ENCODE measurements around the gene USP7. TPM values are rescaled to one million over a fixed set of nuclear protein-coding genes. Genes with fewer than 3 reads are reported as not detected.

Gene USP7
- total RNA-seq, 2 experiments from 2014 or later, result 259 to 268 TPM

DNA sequence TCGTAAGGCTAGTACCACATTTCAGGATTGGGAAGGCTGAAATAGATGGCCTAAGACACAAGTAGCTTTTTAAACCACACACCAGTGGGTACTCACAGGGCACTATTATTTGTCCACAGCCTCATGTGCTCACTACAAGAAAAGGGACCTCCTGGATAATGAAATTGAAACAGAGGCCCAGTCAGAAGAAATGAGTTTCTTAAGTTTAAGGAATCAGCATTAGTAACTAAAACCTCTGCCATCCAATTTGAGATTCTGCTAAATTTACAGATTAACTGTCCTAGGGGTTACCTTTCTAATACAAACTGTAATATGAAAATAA lies 3.0 kb downstream of the USP7 start:
- Mint-ChIP-seq H3K27ac (peak overlapping the region; percentile 94), H3K36me3 (ENCODE audit: low read depth) (peaks cover 11% of the 10 kb centered on the region), H3K4me1 (ENCODE audit: low read depth) (peaks cover 76% of the 10 kb centered on the region), H3K27me3 (no peaks in the 10 kb centered on the region), H3K4me3 (peak overlapping the region; percentile 97), H3K9me3 (no peaks in the 10 kb centered on the region)
- no peak for DNase-seq
- CTCF ChIA-PET, result interaction anchor here (4.6 kb wide), 1 partner anchor 25 kb away, joined by 22 read pairs; no protein-coding TSS in a partner anchor
- no peaks in the 10 kb centered on the region for H3K27me3 ChIP-seq (ENCODE audit: control insufficient read depth in 1 of 2, insufficient read depth in 2 of 2, low read length in 2 of 2)
- H3K27ac ChIP-seq (ENCODE audit: low read depth in 1 of 2, low read length in 2 of 2), result peak overlapping the region in 1 of 2 donors; percentile 59
- no peaks in the 10 kb centered on the region for H3K9me3 ChIP-seq (ENCODE audit: control insufficient read depth in 1 of 2, insufficient read depth in 1 of 2, low read length in 2 of 2)
- ATAC-seq (ENCODE audit: poor library complexity), result no peak
- intact Hi-C loops (cut with DNase I, micrococcal nuclease), result loop anchor here (2.0 to 5.0 kb wide), 6 partner anchors 24 to 1782 kb away; partner anchors contain the start of genes HAPSTR1 (in 1 of the 2) and NUBP1 (in 1 of the 2)
- peaks cover 73% of the 10 kb centered on the region for H3K4me1 ChIP-seq (ENCODE audit: insufficient read depth, low read length)
- POLR2A ChIA-PET, result interaction anchor here (1.0 to 1.3 kb wide), 2 partner anchors 25 to 130 kb away, joined by 4 to 5 read pairs; partner anchors contain the start of gene HAPSTR1
- TF ChIP-seq, protein P1, sequence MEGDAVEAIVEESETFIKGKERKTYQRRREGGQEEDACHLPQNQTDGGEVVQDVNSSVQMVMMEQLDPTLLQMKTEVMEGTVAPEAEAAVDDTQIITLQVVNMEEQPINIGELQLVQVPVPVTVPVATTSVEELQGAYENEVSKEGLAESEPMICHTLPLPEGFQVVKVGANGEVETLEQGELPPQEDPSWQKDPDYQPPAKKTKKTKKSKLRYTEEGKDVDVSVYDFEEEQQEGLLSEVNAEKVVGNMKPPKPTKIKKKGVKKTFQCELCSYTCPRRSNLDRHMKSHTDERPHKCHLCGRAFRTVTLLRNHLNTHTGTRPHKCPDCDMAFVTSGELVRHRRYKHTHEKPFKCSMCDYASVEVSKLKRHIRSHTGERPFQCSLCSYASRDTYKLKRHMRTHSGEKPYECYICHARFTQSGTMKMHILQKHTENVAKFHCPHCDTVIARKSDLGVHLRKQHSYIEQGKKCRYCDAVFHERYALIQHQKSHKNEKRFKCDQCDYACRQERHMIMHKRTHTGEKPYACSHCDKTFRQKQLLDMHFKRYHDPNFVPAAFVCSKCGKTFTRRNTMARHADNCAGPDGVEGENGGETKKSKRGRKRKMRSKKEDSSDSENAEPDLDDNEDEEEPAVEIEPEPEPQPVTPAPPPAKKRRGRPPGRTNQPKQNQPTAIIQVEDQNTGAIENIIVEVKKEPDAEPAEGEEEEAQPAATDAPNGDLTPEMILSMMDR (IDR thresholded peaks at IDR 0.05), result no peak
- peak overlapping the region; percentile 22 for H3K4me3 ChIP-seq (ENCODE audit: low read length)
- no peaks in the 10 kb centered on the region for H3K36me3 ChIP-seq (ENCODE audit: insufficient read depth, low read length)

DNA sequence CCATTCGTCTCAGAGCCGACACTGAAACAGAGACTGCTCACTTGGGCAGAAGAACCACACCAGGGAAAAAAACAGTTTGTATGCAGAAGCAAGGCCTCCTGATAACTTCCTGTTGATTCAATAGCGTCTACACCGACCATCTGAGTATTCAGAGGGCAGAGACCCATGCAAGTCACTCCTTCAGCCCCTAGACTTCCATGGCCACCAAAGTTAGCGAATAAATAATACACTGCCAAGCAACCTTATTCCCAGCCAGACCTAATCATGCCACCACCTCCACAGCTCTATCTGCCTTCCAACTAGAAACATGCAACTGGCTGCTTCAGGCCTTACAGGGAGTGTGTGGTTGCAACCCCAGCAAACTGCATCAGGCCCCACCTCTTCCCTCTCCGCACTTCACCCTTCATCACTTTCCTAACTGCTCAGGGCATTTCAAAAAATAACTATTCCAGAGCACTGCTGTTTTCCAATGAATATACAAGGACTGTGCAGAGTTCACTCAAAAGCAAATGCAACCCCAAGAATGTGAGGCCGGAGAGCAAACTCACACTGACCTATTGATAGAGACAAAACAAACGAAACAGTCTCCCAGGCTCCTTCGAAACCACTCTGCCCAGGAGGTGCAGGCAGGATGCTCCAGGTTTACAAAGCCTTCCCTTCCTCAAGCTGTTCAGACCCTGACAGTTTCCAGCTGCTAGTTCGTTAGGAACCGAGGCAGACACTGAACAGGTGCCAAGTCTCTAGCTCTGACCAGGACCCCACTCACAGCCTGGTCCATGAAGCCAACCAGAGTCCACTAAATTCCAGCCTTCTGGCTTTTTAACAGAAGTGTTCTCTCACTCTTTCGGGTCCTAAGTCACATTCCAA lies 3.6 kb downstream of the USP7 start:
- no peak for ATAC-seq (ENCODE audit: poor library complexity)
- CTCF ChIA-PET, result interaction anchor here (4.6 kb wide), 1 partner anchor 24 kb away, joined by 22 read pairs; no protein-coding TSS in a partner anchor
- intact Hi-C loops (cut with DNase I, micrococcal nuclease), result loop anchor here (2.0 to 5.0 kb wide), 6 partner anchors 23 to 1782 kb away; partner anchors contain the start of genes HAPSTR1 (in 1 of the 2) and NUBP1 (in 1 of the 2)

More for the DNA sequence above, 3.6 kb downstream of the USP7 start:
- Histone ChIP-seq H3K27ac (ENCODE audit: low read depth in 1 of 2, low read length in 2 of 2) (peak overlapping the region in 1 of 2 donors; percentile 63), H3K27me3 (ENCODE audit: control insufficient read depth in 1 of 2, insufficient read depth in 2 of 2, low read length in 2 of 2) (no peaks in the 10 kb centered on the region), H3K9me3 (ENCODE audit: control insufficient read depth in 1 of 2, insufficient read depth in 1 of 2, low read length in 2 of 2) (no peaks in the 10 kb centered on the region), H3K36me3 (ENCODE audit: insufficient read depth, low read length) (no peaks in the 10 kb centered on the region), H3K4me1 (ENCODE audit: insufficient read depth, low read length) (peaks cover 79% of the 10 kb centered on the region), H3K4me3 (ENCODE audit: low read length) (peak overlapping the region; percentile 22)
- TF ChIP-seq, protein P1 (IDR thresholded peaks at IDR 0.05), result no peak
- peak in 4 of 14 experiments; percentile 30 to 58 (median 46) for DNase-seq
- Mint-ChIP-seq H3K4me1 (ENCODE audit: low read depth) (peaks cover 80% of the 10 kb centered on the region), H3K27ac (peak overlapping the region; percentile 94), H3K9me3 (no peaks in the 10 kb centered on the region), H3K27me3 (no peaks in the 10 kb centered on the region), H3K36me3 (ENCODE audit: low read depth) (peaks cover 11% of the 10 kb centered on the region), H3K4me3 (peak overlapping the region; percentile 97)
- POLR2A ChIA-PET, result interaction anchor here (1.0 to 1.3 kb wide), 3 partner anchors 10 to 131 kb away, joined by 3 to 5 read pairs (median 4); partner anchors contain the start of gene HAPSTR1

Measured in CD4-positive, alpha-beta T cell (primary cell).